HG02970 (cell line): ENCODE data around the gene SPNS2.

ENCODE experiments used
- ATAC-seq: cut with Tn5 transposase; IDR thresholded peaks from one replicate; pipeline ENCODE4 v1.9.1; 2021; ENCODE audit warnings: mild to moderate bottlenecking, moderate library complexity, moderate number of reproducible peaks; ENCODE audit not compliant: unreplicated experiment, low FRiP score

SPNS2 gene

DNA sequence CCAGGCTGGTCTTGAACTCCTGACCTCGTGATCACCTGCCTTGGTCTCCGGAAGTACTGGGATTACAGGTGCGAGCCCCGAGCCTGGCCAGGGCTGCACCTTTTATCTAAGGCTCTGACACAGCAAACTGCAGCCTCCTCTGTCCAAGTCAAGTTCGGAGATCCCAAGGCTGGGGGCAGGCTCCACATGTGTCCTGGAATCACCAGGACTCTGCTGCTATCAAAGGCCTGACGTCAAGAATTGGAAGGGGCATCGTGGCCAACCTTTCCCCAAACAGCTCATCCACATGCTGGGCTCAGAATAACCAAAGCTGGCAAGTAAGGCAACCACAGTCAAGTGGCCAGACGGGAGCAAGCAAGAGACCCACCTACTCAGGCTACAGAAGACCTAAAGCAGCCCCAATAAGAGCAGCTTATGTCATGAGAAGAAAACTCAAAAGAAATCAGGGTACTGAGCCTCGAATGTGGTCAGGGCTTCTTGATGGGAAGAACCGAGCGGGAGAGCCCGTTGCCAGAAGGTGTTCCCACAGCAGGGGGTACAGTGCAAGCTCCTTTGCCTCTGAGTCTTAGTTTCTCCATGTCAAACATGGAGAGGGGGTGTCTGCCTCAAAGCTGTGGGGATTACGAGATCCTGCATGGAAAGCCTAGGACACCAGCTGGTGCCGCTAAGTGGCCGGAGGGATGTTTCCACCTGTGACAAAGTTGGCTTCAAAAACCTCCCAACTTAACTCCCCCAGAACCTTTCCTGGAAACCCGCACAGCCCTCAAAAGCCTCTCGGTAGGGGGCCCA is 48.6 kb downstream of the SPNS2 start:
- ATAC-seq = no peak

DNA sequence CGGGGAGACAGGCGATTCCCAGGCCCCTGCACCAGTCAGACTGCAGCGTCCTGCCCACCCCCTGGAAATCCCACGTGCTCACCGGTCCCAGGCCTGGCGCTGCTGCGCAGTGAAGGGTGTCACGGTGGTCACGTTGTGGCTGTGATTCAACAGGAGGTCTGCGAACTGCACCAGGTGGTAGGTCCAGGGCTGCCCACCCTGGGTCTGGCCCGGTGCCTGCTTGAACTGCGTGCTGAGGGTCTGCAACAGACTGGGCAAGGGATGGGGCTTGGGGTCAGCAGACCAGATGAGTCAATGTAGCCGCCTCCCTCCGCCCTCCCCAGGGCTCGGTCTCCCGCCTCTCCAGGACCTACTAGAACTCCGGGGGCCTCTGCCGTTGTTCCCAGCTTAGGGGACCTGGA is 49.4 kb downstream of the SPNS2 start:
- ATAC-seq = no peak

DNA sequence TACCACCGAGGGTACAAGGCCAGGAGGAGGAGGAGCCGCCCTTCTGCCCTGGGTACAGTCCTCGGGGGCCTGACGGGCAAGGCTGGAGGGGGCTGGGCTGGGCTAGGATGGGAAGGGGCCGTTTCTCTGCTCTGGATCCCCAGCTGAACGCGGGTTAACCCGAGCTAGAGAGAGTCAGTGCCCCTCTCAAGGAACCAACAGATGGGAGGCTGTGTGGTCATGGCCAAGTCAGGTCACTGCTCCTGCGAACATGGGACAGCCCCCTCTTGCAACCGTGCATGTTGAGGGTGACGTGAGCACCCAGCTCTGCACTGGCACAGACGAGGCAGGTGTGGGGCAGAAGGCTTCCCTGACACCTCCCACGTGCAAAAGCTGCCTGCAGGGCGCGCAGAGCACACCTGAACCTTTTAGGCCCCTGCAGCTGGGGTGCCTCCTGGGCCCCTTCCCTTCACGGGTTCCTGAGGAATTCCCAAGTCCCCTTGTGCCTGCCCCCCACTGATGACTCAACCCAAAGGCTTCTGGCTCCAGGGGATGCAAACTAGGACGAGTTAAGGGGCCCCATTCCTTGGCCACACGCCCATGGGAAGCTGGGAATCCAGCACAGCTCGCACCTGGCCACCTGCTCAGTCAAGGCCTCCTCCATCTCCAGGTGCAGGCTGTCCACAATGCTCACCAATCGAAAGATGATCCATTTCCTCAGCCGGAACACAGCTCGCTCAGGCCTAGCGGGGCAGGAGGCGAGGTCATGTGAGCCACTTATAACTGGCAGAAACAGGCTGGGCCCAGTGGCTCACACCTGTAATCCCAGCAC is 50.2 kb downstream of the SPNS2 start:
- no peak for ATAC-seq

DNA sequence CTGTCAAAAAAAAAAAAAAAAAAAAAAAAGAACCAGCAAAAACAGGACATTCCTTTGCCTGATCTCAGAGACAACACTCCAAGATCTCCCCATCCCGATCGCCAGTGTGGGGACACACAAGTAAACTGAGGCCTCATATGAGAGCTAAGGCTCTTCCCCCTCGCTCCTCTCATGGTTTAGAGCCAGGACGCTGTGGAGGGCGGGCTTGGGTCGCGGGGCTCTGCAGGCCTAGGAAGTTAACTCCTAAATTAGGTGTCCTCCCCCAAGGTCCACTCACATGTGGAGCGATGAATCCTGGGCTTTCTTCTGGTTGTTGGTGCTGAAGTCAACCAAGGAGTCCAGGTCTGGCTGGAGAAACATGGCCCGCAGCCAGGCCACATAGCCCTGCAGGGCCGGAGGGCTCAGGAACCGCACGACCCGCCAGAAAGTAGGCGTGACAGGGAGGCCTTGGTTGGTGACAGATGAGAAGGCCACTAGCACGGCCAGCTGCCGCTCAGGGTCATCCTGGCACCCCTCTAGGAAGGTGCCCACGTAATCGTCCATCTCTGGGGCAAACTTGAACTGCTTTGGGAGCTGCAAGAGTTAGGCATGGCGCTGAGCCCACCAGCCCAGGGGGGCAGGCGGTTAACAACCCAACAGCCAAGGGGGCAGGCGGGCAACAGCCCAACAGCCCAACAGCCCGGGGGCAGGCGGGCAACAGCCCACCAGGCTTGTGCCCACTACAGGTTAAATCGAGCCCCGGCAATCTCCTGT is 51.3 kb downstream of the SPNS2 start:
- ATAC-seq = no peak

DNA sequence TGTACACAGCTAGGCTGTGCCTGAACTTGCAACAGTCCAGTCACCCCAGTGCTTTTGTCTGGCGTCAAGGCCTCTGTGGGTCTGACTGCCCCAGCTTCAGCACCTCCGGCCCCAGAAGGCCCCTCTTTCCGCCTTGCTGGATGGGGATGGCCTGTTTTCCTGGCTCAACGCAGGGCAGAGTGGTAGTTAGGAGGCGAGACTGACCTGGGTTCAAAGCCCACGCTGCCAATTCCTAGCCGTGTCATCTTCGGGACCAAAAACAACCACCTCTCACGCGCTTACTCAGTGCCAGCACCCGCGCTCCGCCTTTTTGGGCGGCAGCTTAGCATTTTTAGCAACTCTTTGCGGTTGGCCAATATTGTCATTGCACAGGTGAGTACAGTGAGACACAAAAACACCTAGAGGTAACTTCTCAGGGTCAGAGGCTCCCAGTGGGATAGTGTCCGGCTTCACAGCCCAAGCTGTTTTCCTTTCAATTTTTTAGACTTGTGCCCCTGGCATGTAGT is 51.9 kb downstream of the SPNS2 start:
- ATAC-seq = no peak

DNA sequence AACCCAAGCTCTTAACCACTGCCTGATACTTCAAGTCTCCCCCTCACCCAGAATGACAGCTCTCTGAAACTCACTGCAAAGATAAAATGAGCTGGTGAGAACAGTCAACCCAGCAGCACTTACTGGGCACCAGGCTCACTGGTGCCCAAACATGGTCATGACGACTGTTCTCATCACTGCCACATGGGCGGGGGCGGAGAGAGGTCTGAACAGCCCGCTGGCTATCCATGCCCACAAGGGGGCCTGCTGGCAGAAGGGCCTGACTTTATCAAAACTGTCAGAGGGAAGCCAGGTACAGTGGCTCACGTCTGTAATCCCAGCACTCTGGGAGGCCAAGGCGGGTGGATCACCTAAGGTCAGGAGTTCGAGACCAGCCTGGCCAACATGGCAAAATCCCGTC is 52.5 kb downstream of the SPNS2 start:
- ATAC-seq = no peak

DNA sequence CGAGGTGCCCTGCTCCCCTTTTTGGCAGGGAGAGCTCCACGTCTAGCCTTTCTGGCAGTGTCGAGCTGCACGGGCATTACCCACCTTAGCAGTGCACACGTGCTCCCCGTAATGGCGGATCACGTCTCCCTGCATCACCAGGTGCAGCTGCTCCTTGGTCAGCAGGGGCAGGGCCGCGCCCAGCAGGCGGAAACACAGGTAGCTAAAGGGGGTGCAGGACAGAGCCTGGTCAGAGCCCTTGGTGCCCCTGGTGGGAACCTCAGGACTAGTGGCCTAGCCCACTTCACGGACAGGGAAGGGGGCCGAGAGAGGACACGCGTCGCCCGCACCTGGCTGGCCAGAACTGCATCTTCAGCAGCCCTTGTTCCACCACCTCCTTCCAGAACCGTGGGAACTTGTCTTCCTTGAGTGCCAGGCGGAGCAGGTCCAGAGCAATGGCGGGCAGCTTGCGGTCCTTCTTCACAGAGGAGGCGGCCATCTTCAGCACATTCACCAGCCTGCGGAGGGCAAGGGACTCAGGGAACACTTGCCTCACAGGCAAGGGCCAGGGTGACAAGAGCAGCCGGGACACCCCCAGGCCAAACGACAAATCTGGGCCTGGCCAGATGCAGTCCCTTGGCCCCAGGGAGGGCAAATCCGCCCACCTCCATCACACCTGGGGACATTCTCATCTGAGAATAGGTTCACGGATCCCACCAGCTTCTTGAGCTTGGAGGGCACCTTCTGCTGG is 53.3 kb downstream of the SPNS2 start:
- no peak for ATAC-seq

DNA sequence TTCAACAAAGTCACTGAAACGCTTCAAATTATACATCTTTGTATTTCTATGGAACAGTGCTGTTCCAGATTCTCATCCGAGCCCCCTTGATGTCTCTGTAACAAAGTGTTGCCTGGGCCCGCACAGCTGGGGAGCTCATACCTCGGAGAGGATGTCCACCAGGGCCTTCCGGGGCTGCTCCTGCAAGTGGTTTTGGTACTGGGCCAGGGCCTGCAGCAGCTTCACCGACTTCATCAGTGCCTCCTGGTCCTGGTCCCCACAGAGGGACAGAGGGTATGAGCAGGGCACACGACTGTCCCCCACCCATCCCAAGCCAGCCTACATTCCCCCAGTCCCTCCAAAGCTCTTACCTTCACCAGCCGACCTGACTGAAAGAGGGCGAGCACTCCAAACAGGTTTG is 55.0 kb downstream of the SPNS2 start:
- ATAC-seq = no peak

DNA sequence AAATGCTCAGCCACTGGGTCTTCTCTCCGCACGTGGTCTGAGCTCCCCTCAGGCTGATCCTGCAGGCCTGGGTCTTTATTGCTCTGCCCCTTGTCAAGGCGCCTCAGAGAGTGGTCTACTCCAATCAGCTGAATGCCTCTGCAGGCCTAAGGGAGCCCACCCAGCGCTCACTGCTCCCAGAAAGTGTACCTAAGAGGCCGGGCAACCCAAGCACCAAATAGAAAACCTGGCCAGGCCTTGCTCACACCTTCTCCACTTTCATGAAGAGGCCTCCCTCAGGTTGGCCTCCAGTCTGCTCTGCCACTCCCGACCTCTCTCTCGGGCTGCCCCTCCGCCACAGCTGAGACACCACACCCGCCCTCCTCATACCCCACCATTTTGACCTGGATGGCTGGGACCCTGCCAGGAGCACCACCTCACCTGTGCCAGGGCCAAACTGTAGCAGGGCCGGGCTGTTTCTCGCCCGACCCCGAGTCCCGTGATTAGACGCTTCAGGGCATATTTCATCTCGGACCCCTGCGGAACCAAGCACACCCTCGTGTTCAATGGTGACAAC is 55.8 kb downstream of the SPNS2 start:
- ATAC-seq = no peak

DNA sequence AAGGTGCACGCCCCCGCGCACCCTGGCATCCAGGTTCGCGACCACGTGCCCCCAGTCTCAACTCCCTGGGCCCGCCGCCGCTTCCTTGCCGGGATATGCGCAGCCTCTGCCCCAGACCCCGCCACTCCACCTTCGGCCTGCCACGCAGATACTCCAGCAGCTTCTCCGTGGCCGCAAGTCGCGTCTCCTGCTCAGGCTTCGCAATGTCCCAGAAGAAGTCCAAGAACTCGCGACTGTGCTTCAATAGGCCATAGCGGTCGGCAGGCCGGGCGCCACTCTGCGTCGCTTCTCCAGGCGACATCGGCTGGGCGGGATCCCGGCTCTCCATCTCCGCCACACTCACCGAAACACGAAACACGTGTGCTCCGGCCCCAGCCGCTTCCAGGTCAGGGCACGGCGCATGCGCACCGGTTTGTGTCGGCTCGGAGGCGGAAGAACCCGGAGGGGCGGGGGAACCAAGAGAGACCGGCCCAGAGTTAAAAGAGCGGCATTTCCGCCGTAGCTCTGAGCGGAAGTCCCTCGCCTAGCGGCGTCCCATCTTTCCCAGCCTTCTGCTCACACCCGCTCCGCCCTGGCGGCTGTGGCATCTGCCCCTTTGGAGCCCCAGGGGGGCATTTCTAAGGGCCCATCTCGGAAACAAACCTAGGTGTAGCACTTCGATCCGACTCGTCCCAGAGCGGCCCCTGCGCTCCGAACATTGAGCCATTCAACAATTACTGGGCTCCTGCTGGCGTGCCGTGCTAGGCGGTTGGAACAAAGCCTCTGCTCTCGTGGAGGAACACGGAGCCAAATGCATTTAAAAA is 56.5 kb downstream of the SPNS2 start, which contains the start of gene MYBBP1A:
Gene MYBBP1A (minus strand): TSS at position 388 of the 803 bp plus-strand sequence. CDS start 60 bp downstream, at position 328.
- ATAC-seq = peak; percentile 92

DNA sequence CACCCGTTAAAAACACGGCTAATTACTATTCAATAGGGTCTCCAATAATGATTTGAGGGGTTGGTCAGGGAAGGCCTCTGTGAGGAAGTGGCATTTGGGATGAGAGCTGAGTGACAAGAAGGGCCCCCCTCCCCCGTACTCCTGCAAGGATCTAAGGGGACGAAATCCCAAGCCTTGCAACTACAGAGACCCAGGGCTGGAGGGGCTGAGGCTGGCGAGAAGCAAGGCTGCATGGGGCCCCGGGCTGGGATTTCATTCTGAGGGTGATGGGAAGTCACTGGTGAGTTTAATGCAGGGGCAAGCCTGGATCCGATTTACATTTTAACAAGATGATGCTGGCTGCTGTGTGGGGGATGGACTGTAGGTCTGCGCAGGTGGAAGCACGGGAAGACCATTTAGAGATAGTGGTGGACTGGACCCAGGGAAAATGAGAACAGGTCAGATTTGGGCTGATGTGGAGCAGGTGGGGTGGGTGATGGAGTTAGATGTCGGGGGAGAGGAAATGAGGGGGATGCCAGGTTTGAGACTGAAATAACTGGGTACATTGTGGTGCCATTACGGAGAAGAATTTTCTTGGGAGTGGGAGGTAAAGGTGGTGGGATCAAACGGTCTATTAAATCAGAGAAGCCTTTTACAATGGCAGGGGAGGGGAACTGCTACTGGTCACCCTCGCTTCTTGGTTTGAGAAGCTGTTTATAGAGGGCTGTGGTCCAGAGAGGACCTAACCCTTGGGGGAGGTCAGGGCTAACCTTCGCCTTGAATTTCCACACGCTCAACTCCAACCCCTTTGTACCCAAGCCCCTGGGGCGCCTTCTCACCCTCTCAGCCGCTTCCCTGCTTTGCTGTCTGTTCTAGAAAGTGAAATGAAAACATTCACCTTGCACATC is 57.4 kb downstream of the SPNS2 start:
- no peak for ATAC-seq

DNA sequence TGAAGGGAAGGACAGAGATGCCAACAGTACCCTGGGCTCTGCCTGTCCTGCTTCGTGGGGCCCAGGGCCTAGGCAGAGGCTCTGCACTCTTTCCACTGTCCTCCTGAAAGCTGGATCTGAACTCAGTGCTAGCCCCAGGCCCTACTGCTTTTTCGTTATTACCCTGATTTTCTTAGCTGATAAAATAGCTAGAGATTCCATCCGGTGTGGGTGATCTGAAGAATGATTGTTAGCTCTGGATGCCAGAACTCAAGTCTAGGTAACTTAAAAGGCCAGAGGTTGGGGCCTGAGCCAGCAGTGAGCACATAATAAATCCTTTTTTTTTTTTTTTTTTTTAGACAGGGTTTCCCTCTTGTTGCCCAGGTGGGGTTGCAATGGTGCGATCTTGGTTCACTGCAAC is 58.3 kb downstream of the SPNS2 start:
- no peak for ATAC-seq

DNA sequence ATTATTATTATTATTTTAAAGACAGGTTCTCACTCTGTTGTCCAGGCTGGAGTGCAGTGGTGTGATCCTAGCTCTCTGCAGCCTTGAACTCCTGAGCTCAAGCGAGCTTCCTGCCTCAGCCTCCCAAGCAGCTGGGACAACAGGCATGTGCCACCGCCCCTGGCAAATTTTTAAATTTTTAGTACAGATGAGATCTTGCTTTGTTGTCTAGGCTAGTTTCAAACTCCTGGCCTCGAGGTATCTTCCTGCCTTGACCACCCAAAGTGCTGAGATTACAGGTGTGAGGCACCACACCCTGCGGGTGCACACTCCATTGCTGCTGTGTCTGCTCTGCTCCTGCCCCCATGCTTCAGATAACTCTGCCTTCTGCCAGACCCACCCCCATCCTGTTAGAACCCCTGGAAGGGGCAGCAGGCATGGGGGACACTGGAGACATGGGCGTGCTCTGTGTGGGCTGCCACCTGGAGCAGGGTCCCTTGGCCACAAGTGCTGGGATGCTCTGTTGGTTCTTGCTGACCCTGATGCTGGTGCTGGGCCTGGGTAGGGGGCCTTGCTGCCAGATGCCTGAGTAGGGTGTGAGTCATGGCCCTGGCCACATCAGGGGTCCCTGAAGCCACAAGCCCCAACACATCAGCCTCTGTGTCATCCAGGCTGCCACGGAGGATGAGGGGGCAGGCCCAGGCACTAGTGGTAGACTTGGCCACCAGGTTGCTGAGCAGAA is 59.1 kb downstream of the SPNS2 start:
- no peak for ATAC-seq

DNA sequence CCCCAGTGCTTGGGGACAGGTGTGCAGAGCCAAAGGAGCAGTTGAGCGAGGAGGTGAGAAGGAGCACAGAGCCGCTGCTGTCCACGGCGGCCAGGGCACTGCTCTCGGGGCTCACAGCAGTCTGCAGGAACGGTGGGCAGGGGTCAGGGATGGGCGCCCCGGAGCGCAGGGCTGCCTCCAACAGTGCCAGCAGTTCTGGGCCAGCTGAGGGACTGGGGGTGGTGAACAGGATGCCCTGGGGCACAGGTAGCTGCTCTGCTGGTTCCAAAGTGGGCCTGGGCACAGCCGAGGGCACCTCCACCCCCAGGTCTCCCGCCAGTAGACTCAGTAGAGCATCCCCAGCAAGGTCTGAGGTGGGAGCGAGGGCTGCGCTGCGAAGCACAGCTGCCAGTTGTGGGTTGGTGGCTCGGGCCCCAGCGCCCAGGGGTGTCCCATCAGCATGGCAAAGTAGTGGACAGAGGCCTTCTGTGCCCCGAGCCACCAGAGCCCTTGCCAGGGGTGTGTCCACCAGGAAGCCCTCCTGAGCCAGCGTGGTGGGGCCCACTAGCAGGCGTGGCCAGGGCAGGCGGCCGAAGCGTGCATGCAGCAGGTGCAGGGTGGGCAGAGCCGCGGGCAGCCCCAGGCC is 59.8 kb downstream of the SPNS2 start:
- ATAC-seq = no peak

DNA sequence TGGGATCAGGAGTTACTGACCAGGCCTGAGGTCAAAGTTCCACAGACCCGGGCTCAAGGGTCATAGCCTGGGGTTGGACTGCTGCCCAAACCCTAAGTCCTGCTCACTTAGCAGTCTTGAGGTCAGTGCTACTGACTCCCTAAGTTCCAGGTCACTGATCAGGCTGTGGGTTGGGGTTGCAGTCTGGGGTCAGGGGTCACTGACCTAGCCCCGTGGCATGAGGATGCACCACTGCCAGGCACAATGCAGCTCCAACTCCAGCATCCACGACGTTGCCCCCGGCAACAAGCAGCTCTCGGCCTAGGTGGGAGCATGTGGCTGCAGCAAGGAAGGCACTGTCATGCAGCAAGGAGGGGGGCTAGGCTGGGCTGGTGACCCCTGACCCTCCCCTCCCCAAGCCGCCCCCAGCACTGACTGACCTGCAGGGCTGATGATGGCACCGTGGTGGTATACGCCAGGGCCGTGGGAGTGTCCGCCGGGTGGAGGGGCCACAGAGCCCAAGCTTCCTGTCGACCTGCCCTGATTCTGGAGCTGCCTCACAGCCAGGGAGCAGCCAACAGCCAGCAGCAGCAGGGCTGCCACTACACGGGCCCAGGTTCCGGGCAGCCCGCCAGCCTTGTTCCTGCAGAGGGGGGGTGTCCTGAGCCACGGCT is 60.6 kb downstream of the SPNS2 start:
- ATAC-seq = no peak

DNA sequence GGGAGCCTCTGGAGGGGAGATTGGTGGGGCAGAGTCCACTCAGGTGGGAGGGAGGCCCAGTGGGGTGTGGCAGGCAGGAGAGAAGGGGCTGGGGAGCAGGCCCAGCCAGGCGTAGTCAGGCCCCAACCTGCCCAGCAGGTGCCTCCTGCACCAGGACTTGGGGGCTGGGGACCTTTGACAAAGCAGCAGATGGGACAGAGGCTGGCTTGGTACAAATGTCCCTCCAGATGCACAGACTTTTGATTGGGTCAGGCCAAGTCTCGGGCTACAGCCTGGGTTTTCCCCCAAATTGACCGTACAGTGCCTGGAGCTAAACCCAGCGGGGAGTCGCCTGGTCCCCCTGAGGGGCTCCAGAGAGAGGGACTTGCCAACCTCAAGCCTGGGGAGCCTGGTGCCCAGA is 61.3 kb downstream of the SPNS2 start:
- no peak for ATAC-seq

DNA sequence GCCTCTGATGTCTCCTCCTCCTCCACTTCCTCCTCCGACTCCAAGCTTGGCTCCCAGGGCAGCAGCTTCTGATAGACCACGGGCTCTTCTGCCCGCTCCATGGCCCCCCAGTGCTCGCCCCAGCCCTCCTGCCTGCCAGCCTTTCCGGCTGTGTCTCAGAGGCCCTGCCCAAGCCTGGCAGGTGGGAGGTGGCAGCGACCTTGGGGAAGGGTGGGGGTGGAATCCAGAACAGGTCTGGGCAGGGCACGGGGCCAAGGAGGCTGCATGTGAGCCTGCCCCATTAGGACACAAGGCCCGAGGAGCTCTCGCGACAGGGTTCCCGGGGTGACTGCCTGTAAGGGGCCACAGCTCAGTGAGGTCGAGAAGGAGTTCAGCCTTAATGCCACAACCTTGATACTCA is 61.7 kb downstream of the SPNS2 start, which contains the start of gene GGT6:
Gene GGT6 (minus strand): TSS at position 157 of the 400 bp plus-strand sequence. CDS start 56 bp downstream, at position 101.
- ATAC-seq = no peak
